GM18868 (cell line): Measurements from ENCODE around the gene ZWILCH.
"Not testable (repeated sequence)": the region's sequence is repeated elsewhere in the genome, so short reads cannot be mapped to it uniquely, and the experiment has no call there.

Source experiments
- ATAC-seq: cut with Tn5 transposase; IDR thresholded peaks from one replicate; pipeline ENCODE4 v1.9.1; 2021; ENCODE audit warnings: mild to moderate bottlenecking, moderate library complexity; ENCODE audit not compliant: unreplicated experiment

Gene ZWILCH

DNA sequence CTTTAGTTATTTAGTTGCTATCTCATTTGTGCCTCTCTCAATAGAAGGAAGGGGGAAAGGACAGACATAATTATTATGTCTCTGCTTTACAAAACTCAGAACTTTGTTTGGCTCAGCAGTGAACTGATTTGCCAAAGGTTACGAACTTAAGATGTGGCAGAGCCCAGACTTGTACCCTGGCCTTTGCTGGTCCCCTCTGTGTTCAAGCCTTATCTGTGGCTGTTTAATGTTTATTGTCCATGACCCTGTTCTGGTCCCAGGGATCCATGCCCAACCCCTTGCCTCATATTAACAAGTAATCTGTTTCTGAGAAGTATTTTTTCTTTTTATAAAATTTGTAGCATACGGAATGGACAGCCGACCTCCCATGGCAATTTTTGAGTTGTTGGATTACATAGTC, 18.2 kb upstream of the ZWILCH start:
- no peak for ATAC-seq

DNA sequence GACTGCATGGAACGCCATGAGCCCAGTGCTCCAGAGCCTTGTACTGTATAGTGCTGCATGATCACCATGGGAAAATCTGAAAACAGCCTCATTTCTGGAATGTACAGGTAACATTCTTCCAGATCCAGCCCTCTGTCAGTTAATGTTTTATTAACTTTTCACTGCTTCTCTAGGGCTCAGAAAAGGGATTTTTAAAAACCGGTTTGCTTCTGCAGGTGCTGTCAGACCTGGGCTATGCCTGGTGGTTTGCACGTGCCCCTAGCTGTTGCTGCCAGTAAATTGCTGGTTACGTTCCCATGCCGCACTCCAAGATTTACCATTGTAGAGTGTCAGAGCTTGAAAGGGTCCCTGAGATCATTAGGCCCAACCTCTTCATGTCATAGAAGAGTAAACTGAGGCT, 16.6 kb upstream of the ZWILCH start:
- ATAC-seq: no peak

DNA sequence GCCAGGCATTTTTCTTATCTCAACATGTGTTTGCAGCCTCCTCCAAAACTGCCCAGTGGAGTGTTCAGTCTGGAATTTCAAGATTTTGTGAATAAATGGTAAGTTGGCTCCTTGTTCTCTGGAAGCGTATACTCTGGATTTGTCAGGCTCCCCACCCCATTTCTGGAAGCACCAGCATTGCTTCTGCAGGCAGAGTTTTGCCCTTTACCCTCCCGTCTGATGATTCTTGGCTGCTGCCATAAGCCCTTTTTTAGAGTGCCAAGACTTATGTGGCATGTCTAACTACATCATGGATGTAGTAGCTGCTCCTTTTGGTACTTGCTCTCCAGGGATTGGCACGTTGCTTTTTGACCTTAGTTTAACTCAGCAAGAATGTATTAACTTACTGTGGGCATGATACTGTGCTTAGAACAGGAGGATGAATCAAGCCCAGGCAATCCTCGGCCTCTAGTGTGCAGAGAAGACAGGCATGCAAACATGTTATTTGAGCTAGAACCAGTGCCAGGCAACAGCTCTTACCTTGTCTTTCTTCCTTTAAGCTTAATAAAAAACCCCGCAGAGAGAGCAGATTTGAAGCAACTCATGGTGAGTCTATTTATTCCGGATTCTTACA, 15.8 kb upstream of the ZWILCH start:
- no peak for ATAC-seq

DNA sequence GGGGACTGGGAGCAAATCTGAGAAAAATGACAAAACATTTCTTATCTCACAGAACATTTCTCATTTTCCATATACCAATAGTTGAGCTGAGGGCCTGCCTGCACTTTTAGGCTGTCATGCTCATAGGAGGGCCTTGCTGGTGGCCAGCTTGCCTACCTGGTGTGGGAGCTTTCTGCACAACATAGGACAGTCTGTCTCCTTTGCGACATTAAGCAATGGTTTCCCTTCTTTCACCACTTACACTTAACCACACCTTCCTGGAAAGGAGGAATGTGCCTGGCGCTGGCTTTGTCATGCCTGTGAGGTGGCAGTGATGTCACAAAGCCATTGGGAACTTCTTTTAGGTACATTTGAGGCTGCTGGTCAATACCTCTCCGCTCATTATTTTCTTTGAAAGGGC, 13.3 kb upstream of the ZWILCH start:
- ATAC-seq: no peak

DNA sequence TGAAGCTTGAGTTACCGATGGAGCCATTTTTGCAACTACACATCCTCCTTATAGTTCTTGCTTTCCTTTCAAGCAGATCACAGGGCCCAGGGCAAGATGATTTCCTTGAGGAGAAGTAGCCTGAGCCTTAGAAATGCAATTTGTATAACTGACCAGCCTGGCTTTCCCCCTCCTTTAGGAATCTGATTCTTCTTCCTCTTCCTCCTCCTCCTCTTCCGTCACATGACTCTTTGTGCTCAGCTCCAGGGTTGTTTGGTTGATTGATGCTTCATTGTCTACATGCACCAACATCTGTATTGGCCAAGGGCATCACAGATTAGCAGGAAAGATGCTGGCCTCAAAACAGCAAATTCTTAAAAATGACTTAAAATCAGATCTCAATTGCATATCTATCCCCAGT, 10.9 kb upstream of the ZWILCH start:
- no peak for ATAC-seq

DNA sequence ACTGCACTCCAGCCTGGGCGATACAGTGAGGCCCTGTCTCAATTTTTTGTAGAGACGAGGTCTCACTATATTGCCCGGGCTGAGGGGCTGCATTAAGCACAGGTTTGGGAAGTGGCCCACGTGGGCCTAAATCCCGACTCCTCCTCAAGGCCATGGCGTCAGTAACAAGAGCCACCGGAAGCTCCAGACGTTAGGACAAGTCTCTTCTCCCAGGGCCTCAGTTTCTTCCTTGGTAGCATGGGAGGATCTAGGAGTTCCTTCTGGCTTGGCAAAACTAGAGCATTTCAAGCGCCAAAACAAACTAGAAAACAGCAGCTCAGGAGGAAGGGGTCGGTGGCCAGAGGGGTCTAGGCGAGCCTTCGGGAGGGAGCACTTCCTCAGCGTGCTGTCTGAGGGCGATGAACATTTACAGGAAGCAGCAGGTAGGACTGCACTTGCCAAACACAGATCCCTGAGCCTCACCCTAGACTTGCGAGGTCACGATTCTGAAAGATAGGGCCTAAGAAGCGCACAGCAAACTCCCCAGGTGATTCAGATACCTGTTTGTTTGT, 8.1 kb upstream of the ZWILCH start:
- peak; percentile 10 for ATAC-seq

DNA sequence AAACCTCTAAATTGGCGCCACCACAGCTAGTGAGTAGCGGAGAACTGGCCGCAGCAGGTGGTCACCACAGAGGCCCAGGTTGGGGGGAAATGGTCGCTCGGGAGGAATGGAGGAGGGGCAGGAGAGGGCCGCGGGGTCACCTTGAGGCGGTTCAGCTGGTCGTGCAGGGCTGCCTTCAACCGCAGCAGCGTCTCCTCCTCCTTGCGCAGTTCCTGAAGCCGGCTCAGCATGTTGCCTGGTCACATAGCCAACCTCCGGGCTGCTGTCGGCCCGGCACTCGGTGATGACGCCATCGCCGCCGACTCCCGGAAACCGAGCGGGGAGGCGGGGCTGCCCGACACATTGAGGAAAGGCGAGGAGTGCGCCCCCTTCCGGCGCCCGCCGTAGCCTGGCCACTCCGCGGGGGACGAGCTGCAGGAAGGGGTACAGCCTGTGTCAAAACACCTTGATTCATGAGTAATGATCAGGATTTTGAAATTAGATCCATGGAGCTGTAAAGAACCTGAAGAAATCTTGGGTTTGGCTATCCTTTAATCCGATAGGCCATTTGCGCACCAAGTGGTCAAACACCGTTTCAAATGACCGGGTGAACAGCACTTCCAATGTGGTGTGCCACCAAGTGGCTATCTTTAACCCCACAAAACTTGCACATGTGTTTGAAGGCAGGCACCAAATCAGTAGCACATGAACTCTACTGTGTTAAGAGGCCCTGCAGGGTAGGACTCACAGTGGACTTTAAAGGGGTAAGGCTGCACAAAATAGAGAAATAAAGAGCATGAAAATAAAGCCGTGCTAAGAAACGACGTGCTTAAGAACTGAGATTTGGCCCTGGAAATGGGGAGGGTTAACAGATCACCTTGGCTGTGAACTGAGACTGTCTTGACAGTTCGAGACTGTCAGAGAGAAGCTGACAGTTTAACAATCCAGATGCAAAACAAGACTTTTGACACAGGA, 7.3 kb upstream of the ZWILCH start, which contains the start of gene SNAPC5:
Gene SNAPC5 (minus strand): TSS at position 261 of the 954 bp plus-strand sequence. CDS start 31 bp downstream, at position 230.
- ATAC-seq: peak; percentile 88

DNA sequence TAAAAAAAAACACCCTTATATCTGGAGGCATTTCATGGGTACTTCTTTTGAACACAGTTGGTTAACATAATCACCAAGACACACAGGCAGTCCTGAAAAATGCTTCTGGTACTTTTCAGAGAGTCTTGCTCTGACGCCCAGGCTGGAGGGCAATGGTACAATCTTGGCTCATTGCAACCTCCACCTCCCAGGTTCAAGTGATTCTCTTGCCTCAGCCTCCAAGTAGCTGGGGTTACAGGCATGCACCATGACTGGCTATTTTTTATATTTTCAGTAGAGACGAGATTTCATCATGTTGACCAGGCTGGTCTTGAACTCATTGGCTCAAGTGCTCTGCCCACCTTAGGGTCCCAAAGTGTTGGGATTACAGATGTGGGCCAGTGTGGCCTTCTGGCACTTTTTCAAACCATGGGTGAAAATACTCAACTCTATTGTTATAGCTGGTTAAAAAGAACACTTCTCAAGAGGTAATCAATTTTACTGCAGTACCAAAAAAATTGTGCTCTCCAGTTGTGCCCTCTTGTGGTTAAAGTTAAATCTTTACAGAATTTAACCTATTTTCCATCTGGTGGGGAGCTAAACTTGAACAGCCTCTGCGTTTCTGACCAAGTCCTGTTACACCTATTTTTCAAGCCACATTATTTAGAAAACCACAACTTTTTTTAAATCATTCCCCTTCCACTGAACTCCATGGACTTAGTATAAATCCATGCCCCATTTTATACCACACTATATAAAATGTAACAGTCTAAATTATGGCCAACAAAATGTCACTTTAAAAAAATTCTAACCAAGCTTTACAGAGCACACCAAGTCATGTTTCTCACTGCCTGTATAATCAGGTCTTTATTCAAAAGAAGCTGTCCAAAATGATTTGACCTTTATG, 6.4 kb upstream of the ZWILCH start:
- ATAC-seq: no peak

DNA sequence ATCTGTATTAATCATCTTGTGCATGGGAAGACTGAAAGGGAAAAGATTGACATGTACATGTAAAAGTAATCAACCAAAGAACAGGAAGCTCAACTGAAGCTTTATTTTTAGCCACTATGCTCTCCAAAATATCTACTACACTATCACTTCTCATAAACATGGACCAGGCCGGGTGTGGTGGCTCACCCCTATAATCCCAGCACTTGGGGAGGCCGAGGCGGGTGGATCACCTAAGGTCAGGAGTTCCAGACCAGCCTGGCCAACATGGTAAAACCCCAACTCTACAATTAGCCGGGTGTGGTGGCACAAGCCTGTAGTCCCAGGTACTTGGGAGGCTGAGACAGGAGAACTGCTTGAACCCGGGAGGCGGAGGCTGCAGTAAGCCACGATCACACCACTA, 4.8 kb upstream of the ZWILCH start:
- ATAC-seq: not testable (repeated sequence)

DNA sequence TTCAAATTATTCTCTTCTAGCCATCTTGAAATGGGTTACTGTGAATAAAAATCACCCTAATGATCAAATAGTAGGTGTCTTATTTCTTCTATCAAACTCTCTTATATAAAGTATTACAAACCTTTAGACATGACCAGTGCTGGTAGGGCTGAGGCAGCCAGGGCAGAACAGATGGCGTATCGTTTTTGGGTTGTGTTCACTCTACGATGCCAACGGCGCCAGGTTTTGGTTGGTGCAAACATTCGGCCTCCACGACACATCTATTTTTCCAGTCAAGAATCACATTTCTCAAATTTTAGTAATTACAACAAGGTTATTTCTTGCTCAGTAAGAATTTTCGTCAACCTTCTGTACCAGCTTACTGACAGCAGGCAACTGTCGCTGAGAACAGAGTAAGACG, 2.6 kb upstream of the ZWILCH start:
- no peak for ATAC-seq

DNA sequence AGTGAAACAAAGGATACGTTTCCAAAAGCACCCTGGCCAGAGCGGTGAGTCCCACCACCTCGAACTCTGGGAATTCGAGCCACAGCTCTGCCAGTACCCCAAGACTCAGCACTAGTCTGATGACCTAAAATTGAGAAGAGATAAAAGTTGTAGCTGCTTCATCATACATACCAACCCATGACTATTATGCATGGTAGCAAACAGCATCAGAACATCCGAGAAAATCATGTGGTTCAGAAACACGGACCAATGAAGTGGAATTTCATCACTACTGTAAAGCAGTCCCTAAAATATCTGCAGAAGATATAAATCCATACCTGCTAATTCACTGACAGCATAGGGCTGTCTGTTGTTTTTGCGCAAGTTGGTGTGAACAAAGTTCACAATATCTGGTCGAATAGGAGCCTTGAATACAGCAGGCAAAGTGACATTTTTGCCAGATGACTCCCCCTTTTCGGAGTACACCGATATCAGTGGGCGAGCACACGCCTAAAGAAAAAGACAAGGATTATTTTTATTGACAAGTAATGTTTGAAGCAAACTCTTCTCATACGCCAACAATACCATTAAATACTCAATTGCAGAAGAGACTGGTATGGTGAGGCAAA, 2.0 kb upstream of the ZWILCH start:
- not testable (repeated sequence) for ATAC-seq

DNA sequence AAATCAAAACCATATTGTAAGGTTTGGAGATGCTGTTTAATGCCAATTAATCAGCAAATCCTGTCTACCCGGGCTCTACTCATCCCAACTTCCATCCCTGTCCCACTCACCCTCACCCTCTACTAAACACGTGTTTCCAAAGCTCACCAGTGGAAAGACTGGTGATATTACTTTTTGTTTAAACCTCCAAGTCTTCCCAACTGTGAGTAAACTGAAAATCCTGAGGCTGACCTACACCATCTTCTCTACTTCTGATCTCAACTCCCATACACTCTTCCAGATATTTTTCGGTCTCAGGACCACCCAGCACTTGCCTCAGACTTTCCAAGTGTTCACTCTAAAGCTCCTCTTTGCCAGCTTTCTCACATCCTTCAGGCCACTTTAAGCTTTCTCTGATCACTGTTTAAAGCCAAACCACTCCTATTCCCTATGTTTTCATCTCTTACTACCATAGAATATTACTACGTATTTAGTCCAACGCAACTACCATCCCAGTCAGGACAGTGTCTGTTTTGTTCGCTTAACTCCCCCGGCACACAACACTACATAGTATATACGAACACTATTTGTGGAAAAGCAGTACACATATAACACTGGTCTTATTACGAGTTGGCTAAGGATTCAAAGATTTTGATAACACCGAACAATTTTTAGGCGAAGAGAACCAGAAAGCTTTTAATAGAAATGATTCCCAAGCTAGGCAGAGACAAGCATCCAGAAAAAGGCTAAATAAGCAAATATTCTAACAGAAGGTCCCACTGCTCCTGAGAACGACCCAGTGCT, 1.2 kb upstream of the ZWILCH start:
- ATAC-seq: no peak

DNA sequence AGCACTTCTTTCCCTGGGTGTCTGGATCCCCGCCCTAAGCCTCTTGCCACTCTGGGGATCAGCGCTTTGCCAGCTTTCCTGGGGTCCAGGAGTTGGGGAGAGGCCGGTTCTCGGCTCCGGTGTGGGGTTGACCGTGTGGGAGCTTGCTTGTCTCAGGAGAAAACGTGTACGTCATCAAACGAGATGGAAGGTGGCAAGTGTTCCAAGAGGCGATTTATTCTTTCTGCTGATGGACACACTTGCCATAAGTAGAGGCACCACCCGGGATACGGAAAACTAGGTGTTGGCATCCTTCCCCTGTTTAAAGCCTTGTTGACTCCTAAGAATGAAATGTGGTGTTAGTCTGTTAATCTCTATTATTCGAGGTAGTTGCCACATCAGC, 295 bp downstream of the ZWILCH start:
- ATAC-seq: peak; percentile 37

DNA sequence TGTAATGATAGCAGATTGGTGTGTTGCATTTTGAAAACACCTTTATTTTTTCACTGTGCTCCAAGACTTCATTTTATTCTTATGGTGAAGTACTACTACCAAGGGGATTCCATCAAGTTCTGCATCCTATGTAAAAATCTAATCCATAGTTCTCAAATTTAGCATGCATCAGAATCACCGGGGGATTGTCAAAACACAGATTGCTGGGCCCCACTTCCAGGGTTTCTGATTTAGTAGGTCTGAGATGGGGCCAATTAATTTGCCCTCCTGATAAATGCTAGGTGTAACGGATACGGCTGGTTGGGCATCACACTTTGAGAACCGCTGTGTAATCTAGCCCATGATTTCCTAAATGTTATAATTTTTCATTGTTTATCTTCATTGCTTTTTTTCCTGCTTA, 692 bp downstream of the ZWILCH start:
- ATAC-seq: no peak

DNA sequence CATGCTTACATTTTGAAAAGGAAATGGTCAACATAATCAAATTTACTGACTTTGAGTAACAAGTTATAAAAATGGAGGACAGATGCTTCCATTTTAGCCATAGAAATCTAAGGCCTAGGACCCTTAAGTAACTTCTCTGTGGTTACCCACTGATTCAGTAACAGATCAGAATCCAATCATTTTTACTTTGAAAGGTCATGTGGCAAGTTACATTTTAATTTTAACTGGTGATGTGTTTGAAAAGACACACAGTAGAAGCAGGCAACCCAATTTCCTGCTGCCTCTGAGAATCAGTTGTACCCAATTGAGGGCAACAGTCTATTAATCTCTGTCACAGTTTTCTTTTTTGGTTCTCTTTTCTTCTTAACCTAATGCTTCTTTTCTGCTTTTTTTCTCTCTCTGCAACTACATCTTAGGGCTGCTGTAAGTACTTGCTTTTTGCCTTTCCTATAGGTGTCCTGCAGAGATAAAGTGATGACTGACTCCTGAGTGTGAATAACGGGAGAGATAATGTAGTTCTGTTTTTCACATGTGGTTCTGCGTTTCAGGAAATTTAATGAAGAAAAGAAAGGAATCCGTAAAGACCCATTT, 3.3 kb downstream of the ZWILCH start:
- no peak for ATAC-seq

DNA sequence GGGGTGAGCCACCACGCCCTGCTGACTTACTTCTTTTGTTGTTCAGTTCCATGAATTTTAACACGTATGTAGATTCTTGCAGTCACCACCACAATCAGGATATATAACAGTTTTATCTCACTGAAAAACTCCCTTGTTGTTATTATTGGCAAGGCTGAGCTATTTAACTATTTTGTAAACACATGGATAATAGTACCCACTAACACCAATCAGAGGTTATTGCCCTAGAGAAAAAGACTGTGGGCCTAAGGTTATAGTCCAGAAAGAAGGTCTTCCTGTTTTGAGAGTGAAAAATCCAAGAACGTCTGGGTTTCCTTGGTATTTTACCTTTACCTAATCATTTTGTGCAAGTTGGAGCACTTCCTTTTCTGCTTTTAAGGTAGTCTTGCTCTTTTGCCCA, 9.5 kb downstream of the ZWILCH start:
- no peak for ATAC-seq

DNA sequence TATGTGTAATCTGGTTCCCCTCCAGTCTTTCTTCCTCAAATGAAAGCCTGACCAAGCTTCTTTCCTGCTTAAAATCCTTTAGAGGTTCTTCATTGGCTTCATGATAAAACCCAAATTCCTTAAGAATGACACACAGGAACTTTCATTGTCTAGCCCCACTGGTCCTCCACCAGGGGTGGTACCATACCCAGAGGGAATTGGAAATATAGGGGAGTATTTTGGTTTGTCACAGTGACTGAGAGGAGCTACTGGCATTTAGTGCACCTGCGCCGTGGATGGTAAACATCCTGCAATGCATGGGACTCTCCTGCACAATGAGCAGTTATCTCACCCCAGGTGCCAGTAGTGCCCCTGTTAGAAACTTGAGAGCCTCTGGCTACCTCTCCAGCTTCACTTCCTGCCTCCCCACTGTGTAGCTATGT, 10.8 kb downstream of the ZWILCH start:
- ATAC-seq: no peak

DNA sequence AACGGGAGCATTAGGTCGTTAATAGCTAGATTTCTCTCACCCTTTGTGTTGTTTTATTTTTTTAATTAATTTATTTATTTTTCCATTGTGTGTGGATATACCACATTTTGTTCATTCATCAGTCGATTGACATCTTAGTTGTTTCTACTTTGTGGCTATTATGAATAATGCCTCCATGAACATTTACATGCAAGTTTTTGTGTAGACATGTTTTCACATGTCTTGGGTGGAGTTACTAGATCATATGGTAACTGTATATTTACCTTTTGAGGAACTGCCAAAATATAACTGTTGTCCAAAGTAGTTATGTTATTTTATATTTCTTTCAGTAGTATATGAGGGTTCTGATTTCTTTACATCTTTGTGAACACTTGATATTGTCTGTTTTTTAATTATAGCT, 18.8 kb downstream of the ZWILCH start:
- no peak for ATAC-seq

DNA sequence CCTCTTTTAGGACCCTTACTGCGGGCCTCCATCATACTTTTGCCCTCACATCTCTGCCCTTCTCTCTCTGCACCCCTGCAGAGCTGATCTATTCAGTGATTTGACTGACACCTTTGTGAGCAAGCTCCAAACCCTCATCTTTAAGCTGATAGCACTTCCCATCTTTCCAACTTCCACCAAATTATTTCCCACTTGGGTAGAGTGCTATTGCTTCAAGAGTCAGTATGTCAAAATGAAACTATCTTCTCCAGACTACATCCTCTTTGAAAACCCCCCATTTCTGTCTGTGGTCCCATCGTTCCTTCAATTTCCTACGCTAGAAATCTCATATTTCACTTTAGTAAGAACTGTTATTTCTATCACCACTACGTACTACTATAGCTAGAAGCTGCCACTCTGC, 19.7 kb downstream of the ZWILCH start:
- ATAC-seq: no peak
